GM12891 (cell line): Measurements from ENCODE around the gene HNRNPA3.
"Not testable (repeated sequence)": the region's sequence is repeated elsewhere in the genome, so short reads cannot be mapped to it uniquely, and the experiment has no call there.

Source experiments
- DNase-seq: peaks from one replicate; pipeline ENCODE4 v3.0.0; 2011; ENCODE audit warnings: low spot score; ENCODE audit not compliant: insufficient read length
- FAIRE-seq: peaks from 2 replicates; lab custom pipeline; 2011; peaks lifted over from hg19 to GRCh38; lab: Jason Lieb, UNC
- PAX5 ChIP-seq: IDR thresholded peaks from 2 replicates; pipeline ENCODE4 v1.6.1; 2011; ENCODE audit warnings: low read length, moderate library complexity, mild to moderate bottlenecking; ENCODE audit not compliant: insufficient read depth, severe bottlenecking
- POLR2A ChIP-seq: IDR thresholded peaks from 2 replicates; pipeline ENCODE4 v1.6.1; 2011; ENCODE audit warnings: low read depth, low read length, control low read depth
- POLR2AphosphoS5 ChIP-seq: IDR thresholded peaks from 2 replicates; pipeline ENCODE4 v1.6.1; 2011; ENCODE audit warnings: low read depth, low read length, control low read depth
- POU2F2 ChIP-seq: IDR thresholded peaks from 2 replicates; pipeline ENCODE4 v1.6.1; 2011; ENCODE audit warnings: low read depth, mild to moderate bottlenecking, control low read depth, low read length, moderate library complexity
- SPI1 ChIP-seq: IDR thresholded peaks from 2 replicates; pipeline ENCODE4 v1.6.1; 2011; ENCODE audit warnings: low read depth, low read length, control low read depth
- TAF1 ChIP-seq: IDR thresholded peaks from 2 replicates; pipeline ENCODE4 v1.6.1; 2011; ENCODE audit warnings: low read depth, low read length, control low read depth

HNRNPA3 gene

DNA sequence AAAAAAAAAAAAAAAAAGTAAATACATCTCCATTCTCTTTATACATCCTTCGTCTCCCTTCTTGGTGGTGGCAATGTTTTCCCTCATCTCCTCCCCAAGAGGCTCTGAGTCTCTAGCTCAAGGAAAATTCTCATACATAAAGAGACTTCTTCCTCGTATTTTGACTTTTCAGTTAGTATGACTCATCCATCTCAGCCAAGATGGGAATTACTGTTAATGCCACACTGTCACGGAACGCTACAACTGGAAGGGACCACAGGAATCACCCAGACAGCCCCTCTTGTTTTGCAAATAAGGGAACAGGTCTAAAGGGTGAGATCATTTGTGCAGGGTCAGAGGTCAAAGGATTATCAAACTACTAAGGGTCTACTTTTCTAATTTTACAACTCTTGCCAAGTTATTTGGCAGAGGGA, 32.4 kb downstream of the HNRNPA3 start:
- no peak for FAIRE-seq
- DNase-seq, result no peak
- TF ChIP-seq TAF1, result no peak
- no peak for TF ChIP-seq POLR2AphosphoS5
- no peak for TF ChIP-seq POU2F2
- TF ChIP-seq SPI1, result no peak
- TF ChIP-seq POLR2A, result no peak
- TF ChIP-seq PAX5, result no peak

GRCh38 chr2:177246000-177246399, 33.4 kb downstream of the HNRNPA3 start:
- TF ChIP-seq SPI1 (no peak), POLR2AphosphoS5 (no peak), POLR2A (no peak), POU2F2 (no peak), PAX5 (no peak), TAF1 (no peak)
- no peak for DNase-seq
- no peak for FAIRE-seq

GRCh38 chr2:177246523-177247030, 34.0 kb downstream of the HNRNPA3 start:
- FAIRE-seq, DNase-seq: not testable (repeated sequence)

DNA sequence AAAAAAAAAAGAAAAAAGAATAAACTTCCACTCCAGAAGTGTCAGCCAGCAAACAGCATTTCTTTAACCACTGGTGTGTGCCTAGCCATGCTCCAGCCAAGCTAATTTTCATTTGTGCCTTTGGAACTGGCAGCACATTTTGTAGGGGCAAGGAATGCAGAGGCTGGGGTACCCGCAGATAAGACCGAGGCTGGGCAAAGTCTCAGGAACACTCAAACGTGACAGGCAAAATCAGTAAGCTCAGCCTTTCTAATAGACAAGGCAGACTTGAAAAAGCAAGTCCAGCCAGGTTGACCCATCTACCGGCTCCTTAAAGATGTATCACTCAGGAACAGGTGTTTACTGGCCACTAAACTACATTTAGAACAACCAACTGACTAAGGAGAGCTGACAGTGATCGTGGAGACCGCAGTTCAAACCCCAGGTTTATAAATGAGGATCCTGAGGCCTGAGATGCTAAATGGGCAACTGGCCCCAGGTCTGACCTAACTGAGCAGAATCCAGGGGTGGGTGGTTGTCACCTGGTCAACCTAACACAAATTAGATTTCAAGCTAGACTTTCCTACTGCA, 35.2 kb downstream of the HNRNPA3 start:
- DNase-seq (no peak), FAIRE-seq (no peak)
- TF ChIP-seq POLR2A, result no peak
- no peak for TF ChIP-seq SPI1
- no peak for TF ChIP-seq POU2F2
- no peak for TF ChIP-seq PAX5
- no peak for TF ChIP-seq TAF1
- TF ChIP-seq POLR2AphosphoS5, result no peak

DNA sequence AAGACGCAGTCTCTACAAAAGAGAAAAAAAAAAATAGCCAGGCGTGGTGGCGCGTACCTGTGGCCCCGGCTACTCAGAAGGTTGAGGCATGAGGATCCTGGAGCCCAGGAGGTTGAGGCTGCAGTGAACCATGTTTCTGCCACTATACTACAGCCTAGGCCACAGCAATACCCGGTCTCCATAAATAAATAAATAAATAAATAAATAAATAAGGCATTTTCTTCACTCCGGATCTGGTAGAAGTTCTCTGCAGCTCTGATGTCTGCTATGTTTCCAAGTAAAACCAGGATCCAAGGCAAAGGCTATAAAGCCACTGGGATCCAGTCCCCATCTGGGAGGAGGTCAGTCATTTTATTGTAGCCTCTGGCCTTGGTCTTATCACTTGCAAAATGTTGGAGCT, 36.4 kb downstream of the HNRNPA3 start:
- FAIRE-seq (no peak), DNase-seq (no peak)
- TF ChIP-seq TAF1, result no peak
- no peak for TF ChIP-seq SPI1
- no peak for TF ChIP-seq POU2F2

DNA sequence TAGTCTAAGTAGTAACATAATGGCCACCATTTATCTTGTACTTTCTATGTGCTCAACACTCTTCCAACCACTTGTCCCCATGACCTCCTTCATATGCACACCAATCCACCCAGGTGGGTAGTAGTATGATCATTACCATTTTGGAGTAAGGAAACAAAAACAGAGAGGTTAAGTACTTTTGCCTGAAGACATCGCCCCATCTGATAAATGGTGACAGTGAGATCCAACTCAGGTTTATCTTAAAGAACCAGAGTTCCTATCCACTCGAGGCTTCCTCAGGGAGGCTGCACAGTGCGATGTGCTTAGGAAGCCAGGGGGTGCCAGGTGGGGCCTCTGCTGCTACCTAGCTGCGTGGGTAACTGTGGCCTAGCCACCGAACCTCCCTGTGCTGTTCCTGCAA, 37.9 kb downstream of the HNRNPA3 start:
- TF ChIP-seq POLR2A (no peak), PAX5 (no peak), SPI1 (no peak), POU2F2 (no peak), TAF1 (no peak), POLR2AphosphoS5 (no peak)
- DNase-seq (no peak), FAIRE-seq (no peak)

DNA sequence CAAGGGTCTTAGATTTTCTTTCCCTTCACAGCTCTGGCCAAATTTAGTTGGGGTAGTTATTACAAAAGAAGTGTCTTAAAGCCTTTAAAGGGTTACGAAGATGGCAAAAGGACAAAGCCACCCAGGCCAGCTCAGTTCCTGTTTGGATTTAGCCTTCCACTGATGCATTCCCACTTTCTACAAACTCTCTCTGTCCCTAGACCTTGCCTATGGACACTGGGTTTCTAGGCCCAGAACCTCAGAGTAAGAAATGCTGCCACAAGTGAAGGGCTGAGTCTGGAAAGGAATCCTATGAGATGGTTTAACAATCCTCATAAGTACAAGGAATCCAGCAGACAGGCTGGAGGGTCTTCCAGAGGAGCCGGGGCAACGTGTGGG, 38.6 kb downstream of the HNRNPA3 start:
- no peak for TF ChIP-seq SPI1
- TF ChIP-seq POU2F2, result no peak
- no peak for TF ChIP-seq TAF1
- no peak for TF ChIP-seq POLR2AphosphoS5
- no peak for TF ChIP-seq PAX5
- TF ChIP-seq POLR2A, result no peak
- DNase-seq (no peak), FAIRE-seq (no peak)

- DNase-seq (no peak), FAIRE-seq (no peak)
- TF ChIP-seq POLR2A (peak; percentile 7; the same call in 1 of the 2 replicates), PAX5 (no peak)
Measured at GRCh38 chr2:177252808-177253531, 40.4 kb downstream of the HNRNPA3 start.

- no peak for TF ChIP-seq SPI1
- no peak for TF ChIP-seq POLR2AphosphoS5
- no peak for TF ChIP-seq POU2F2
- TF ChIP-seq PAX5, result no peak
- no peak for TF ChIP-seq TAF1
- TF ChIP-seq POLR2A, result no peak
- DNase-seq, result no peak
- no peak for FAIRE-seq
Measured at GRCh38 chr2:177253704-177254103, 41.1 kb downstream of the HNRNPA3 start.

- FAIRE-seq (no peak), DNase-seq (no peak)
- TF ChIP-seq PAX5 (no peak), POLR2A (no peak), TAF1 (no peak), POLR2AphosphoS5 (no peak), POU2F2 (no peak), SPI1 (no peak)
Measured at GRCh38 chr2:177254433-177255226, 42.0 kb downstream of the HNRNPA3 start.
